Heart right ventricle (tissue), 16 donors: ENCODE data around the gene IBA57. TPM values are rescaled to one million over a fixed set of nuclear protein-coding genes. Genes with fewer than 3 reads are reported as not detected.

Experiments
- ATAC-seq, 8 donors: fragments of 200-7000 bp; cut with Tn5 transposase; one replicate each; pipeline ENCODE4 v1.9.1; 2020; ENCODE audit warnings: mild to moderate bottlenecking in 8 of 8, moderate library complexity in 8 of 8, moderate number of reproducible peaks in 1 of 8
- DNase-seq, 2 donors: peaks; one replicate each; pipeline ENCODE4 v3.0.0-alpha.2; 2020
- H3K27ac ChIP-seq, 10 donors: fragments of 200-600 bp; sonication (generic) in 2 of 10; one replicate each; pipeline versions ENCODE4 v1.5.0 to v1.8.0; 2020 to 2022; ENCODE audit warnings: mild to moderate bottlenecking in 3 of 10
- H3K27me3 ChIP-seq, 7 donors: fragments of 200-600 bp; one replicate each; pipeline ENCODE4 v1.8.0; 2021 to 2022; ENCODE audit warnings: mild to moderate bottlenecking in 2 of 7
- H3K36me3 ChIP-seq, 9 donors: fragments of 200-600 bp; sonication (generic) in 1 of 9; one replicate each; pipeline versions ENCODE4 v1.5.0 to v1.8.0; 2020 to 2022; ENCODE audit warnings: mild to moderate bottlenecking in 2 of 9
- H3K4me1 ChIP-seq, 9 donors: fragments of 200-600 bp; sonication (generic) in 1 of 9; one replicate each; pipeline versions ENCODE4 v1.5.0 to v1.8.0; 2020 to 2022; ENCODE audit warnings: mild to moderate bottlenecking in 4 of 9
- H3K4me3 ChIP-seq, 10 donors: fragments of 200-600 bp; sonication (generic) in 2 of 10; one replicate each; pipeline versions ENCODE4 v1.5.0 to v1.8.0; 2020 to 2022; ENCODE audit warnings: mild to moderate bottlenecking in 7 of 10, moderate library complexity in 2 of 10
- H3K9me3 ChIP-seq, 11 donors: fragments of 200-600 bp in 10 of 11; sonication (generic) in 2 of 11; one replicate each; pipeline versions ENCODE4 v1.5.0 to v1.8.0; 2013 to 2022; ENCODE audit warnings: mild to moderate bottlenecking in 2 of 11, control low read depth in 1 of 11, moderate library complexity in 1 of 11
- WGBS, 2 donors: extraction: QIAGEN DNeasy Blood & Tissue Kit; methylation state at CpG; one replicate each; pipeline ENCODE4 v1.1.7; 2013; ENCODE audit warnings: inconsistent platforms in 1 of 2; 5-methylcytosine and 5-hydroxymethylcytosine counted together
- intact Hi-C, 10 donors: fragments of 100-400 bp; cut with DNase I; formaldehyde crosslinking; loops; one replicate each; pipeline versions ENCODE4 v1.11.1 to v1.14.2; 2022
- polyA plus RNA-seq, 2 donors: library from polyadenylated mRNA; stranded (reverse); fragments of 200-250 nt; gene quantifications; one replicate each; pipeline ENCODE4 v1.2.3, GENCODE V29; 2013
- total RNA-seq, 10 donors: library from RNA; stranded (reverse); fragmentation: NEBNext Ultra II Directional in 3 of 10; extraction: Animal tissue kit (Norgen Biotek cat#: 25700) in 3 of 10; gene quantifications; one replicate each; pipeline versions ENCODE4 v1.2.1 to v1.2.4, GENCODE V29; 2021 to 2023
- TF ChIP-seq, protein P1 (sequence below), 9 donors: fragments of 200-600 bp; sonication (generic) in 2 of 9; IDR thresholded peaks; one replicate each; pipeline versions ENCODE4 v1.5.0 to v1.8.0; 2021 to 2022; ENCODE audit warnings: antibody characterized with exemption in 9 of 9, mild to moderate bottlenecking in 5 of 9, moderate library complexity in 1 of 9
- donor health status: Arrhythmogenic right ventricular cardiomyopathy.
- donor health status: ischemic (EF 13 %, LVEDD 7.1; RV severe dilation, severe dysfunction).
- donor health status: healthy with polysubstance abuse.
- donor health status: DM: no; HTN: yes; CAD: no.
- donor health status: DM: no; HTN: no; CAD: no.
- donor health status: ischemic (EF 25% LVEDD 6.9; RV normal size, moderate dysfunction).
- donor health status: ischemic (EF 25% LVEDD 5.7; RV mildly dilated, moderate dysfunction).
- donor health status: healthy.
- donor health status: DM: yes; HTN: yes; CAD: no.
- donor health status: Ischemic cardiomyopathy.
- donor health status: ischemic (EF 35%, LVEDD 5.7; RV mildly dilated, moderate dysfunction).
- donor health status: nonischemic (EF 11% LVEDD 7.7; RV severe dilation, severe dysfunction).
- donor health status: DM: yes; HTN: yes; CAD: no.
- donor health status: PGD.
- donor health status: ischemic (EF 29% LVEDD 5.4; RV normal size, mild dysfunction).
- donor health status: nonischemic (EF 23%, LVEDD 6.1; RV moderate dilation, normal function).

Gene IBA57
- total and polyA plus RNA-seq, 12 donors = 2.8 to 20.3 (median 16.1) TPM

DNA sequence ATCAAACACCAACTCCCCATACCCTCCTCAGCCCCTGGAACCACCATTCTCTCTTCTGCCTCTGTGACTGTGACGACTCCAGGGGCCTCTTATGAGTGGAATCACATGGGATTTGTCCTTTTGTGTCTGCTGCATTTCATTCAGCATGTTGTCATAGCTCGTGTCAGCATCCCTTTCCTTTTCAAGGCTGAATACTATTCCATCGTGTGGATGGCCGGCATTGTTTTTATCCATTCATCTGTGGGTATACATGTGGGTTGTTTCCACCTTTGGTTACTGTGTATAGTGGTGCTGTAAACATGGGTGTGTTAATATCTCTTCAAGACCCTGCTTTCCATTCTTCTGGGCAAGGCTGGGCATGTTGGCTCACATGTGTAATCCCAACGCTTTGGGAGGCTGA lies 25.2 kb downstream of the IBA57 start:
- intact Hi-C loops = no loop called here
- Histone ChIP-seq H3K4me3 (no peak overlapping the region), H3K4me1 (peaks cover 0 to 8% (median 0%) of the 10 kb centered on the region in 9 donors), H3K27ac (no peak overlapping the region), H3K36me3 (peaks cover 0 to 3% (median 0%) of the 10 kb centered on the region in 9 donors), H3K27me3 (no peaks in the 10 kb centered on the region), H3K9me3 (peaks cover 0 to 14% (median 0%) of the 10 kb centered on the region in 11 donors)
- DNase-seq = no peak
- 90 to 96% methylated on average over 5 of the region's 5 CpGs for WGBS, 2 donors
- TF ChIP-seq, protein P1, sequence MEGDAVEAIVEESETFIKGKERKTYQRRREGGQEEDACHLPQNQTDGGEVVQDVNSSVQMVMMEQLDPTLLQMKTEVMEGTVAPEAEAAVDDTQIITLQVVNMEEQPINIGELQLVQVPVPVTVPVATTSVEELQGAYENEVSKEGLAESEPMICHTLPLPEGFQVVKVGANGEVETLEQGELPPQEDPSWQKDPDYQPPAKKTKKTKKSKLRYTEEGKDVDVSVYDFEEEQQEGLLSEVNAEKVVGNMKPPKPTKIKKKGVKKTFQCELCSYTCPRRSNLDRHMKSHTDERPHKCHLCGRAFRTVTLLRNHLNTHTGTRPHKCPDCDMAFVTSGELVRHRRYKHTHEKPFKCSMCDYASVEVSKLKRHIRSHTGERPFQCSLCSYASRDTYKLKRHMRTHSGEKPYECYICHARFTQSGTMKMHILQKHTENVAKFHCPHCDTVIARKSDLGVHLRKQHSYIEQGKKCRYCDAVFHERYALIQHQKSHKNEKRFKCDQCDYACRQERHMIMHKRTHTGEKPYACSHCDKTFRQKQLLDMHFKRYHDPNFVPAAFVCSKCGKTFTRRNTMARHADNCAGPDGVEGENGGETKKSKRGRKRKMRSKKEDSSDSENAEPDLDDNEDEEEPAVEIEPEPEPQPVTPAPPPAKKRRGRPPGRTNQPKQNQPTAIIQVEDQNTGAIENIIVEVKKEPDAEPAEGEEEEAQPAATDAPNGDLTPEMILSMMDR (IDR thresholded peaks at IDR 0.05) = no peak
- peak in 1 of 8 donors; percentile 11 for ATAC-seq

DNA sequence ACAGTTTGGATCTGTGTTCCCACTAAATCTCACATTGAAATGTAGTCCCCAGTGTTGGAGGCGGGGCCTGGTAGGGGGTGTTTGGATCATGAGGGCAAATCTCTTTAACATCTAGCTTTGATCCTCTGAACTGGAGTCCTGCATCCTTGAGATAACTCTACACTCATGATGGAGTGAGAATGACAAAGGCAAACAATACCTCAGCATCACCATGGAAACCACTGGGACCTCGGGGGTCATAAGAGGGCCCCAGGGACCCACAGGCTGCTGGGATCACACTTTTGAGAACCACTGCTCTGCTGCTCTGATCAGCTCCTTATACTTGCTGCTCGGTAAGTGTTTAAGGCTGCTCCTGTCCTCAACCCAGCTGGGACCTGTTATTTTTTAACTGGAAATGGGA lies 28.8 kb downstream of the IBA57 start:
- H3K36me3 ChIP-seq = no peaks in the 10 kb centered on the region
- peaks cover 0 to 16% (median 10%) of the 10 kb centered on the region in 11 donors for H3K9me3 ChIP-seq
- H3K4me3 ChIP-seq = no peak overlapping the region
- H3K27ac ChIP-seq = no peak overlapping the region
- WGBS, 2 donors = 82 to 85% methylated on average over 3 of the region's 3 CpGs
- TF ChIP-seq, protein P1 (IDR thresholded peaks at IDR 0.05) = no peak
- DNase-seq = no peak
- no peak for ATAC-seq
- no peaks in the 10 kb centered on the region for H3K27me3 ChIP-seq
- peaks cover 0 to 15% (median 0%) of the 10 kb centered on the region in 9 donors for H3K4me1 ChIP-seq
- intact Hi-C loops = no loop called here

DNA sequence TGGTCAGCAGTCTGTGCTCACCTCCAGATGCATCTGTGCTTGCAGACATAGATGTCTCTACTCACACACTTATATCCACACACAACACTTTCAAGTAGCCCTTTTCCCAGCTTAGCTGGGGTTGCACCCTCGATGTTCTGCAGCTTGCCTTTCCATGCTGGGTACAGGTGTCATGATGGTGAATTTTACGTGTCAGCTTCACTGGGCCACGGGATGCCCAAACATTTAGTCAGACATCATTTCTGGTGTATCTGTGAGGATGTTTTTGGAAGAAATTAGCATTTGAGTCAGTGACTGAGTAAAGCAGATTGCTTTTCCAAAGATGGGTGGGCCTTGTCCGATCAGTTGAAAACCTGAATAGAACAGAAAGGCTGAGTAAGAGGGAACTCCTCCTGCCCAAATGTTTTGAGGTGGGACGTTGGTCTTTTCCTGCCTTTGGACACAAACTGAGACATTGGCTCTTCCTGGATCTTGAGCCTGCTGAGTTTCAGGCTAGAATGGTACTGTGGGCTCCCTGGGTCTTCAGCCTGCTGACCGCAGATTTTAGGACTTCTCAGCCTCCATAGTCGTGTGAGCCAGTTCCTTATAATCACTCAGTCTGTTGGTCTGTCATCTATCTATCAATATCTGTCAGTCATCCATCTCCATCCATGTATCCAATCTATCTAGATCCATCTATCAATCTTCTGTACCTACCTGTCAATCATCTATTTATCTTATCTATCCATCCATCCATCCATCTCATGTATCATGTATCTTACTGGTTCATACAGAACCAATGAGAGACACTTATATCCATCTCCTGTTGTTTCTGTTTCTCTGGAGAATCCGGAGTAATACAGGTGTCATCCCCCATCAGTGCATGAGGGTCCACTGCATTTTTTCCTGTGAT lies 29.6 kb downstream of the IBA57 start:
- H3K9me3 ChIP-seq = peaks cover 0 to 23% (median 12%) of the 10 kb centered on the region in 11 donors
- DNase-seq (no peak), ATAC-seq (no peak)
- H3K4me3 ChIP-seq = no peak overlapping the region
- H3K27me3 ChIP-seq = no peaks in the 10 kb centered on the region
- intact Hi-C loops = no loop called here
- TF ChIP-seq, protein P1 (IDR thresholded peaks at IDR 0.05) = no peak
- H3K27ac ChIP-seq = no peak overlapping the region
- no peaks in the 10 kb centered on the region for H3K36me3 ChIP-seq
- peaks cover 0 to 15% (median 0%) of the 10 kb centered on the region in 9 donors for H3K4me1 ChIP-seq
- 85 to 94% methylated on average over 8 of the region's 8 CpGs for WGBS, 2 donors

DNA sequence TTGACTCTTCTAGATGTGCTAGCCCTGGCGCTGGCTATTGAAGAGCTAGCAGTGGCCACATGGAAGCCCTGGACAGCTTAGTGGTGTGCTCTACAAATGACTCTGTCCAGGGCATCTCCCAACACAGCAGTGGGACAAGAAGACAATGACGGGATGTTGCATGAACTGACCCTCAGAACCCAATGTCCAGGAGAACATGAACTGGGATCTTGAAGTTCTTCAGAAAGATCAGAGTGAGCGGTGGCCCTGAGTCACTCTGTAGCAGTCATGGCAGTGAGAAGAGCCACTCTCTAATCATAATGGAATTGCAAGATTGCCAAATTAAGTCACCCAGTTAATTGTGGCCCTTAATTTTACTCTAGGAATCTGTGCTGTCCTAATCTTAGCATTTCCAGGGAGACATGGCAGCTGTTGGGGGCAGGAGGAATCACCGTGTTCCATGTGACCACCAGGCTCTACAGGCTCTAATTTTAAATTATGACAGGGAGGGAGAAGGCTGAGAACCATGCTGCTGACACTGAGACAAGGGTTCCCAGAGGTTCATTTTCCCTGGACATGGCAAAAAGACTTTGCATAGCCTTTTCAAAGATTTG lies 32.0 kb downstream of the IBA57 start:
- 77 to 83% methylated on average over 4 of the region's 4 CpGs for WGBS, 2 donors
- intact Hi-C loops = no loop called here
- DNase-seq (peak in 1 of 2 donors; percentile 46), ATAC-seq (peak; percentile 80 to 97 (median 92))
- Histone ChIP-seq H3K4me1 (peaks cover 0 to 10% (median 0%) of the 10 kb centered on the region in 9 donors), H3K27ac (peak overlapping the region in 7 of 10 donors; percentile 16 to 82 (median 70)), H3K27me3 (no peaks in the 10 kb centered on the region), H3K9me3 (peaks cover 0 to 27% (median 12%) of the 10 kb centered on the region in 11 donors), H3K4me3 (no peak overlapping the region), H3K36me3 (no peaks in the 10 kb centered on the region)
- TF ChIP-seq, protein P1 (IDR thresholded peaks at IDR 0.05) = no peak
